C4-2B (cell line): ENCODE measurements around the gene MYO9B.

ENCODE experiments used
- H3K27ac ChIP-seq: fragments of 450-650 bp; 2 replicates; pipeline ENCODE4 v1.5.1; 2017
- CTCF ChIP-seq: fragments of 450-650 bp; conservative IDR thresholded peaks from 2 replicates; pipeline ENCODE4 v1.5.1; 2017; ENCODE audit warnings: mild to moderate bottlenecking
- ZFX ChIP-seq: fragments of 450-650 bp; IDR thresholded peaks from 2 replicates; pipeline ENCODE4 v1.6.1; 2017

MYO9B gene

GRCh38 chr19:17049711-17050280 is 25.8 kb upstream of the MYO9B start:
- no peak overlapping the region for H3K27ac ChIP-seq
- TF ChIP-seq CTCF = no peak
- no peak for TF ChIP-seq ZFX

GRCh38 chr19:17052439-17052838 is 23.1 kb upstream of the MYO9B start:
- TF ChIP-seq ZFX = no peak
- TF ChIP-seq CTCF = peak; percentile 75
- no peak overlapping the region for H3K27ac ChIP-seq

GRCh38 chr19:17054746-17055145 is 20.8 kb upstream of the MYO9B start:
- H3K27ac ChIP-seq = no peak overlapping the region
- TF ChIP-seq CTCF (no peak), ZFX (no peak)

- no peak overlapping the region for H3K27ac ChIP-seq
Measured at GRCh38 chr19:17055636-17056035, 19.9 kb upstream of the MYO9B start.

GRCh38 chr19:17058236-17058635 is 17.3 kb upstream of the MYO9B start:
- H3K27ac ChIP-seq = no peak overlapping the region
- TF ChIP-seq CTCF (no peak), ZFX (no peak)

More at GRCh38 chr19:17055636-17056035, 19.9 kb upstream of the MYO9B start:
- TF ChIP-seq ZFX (no peak), CTCF (no peak)

- no peak overlapping the region for H3K27ac ChIP-seq
- TF ChIP-seq CTCF (no peak), ZFX (no peak)
Measured at GRCh38 chr19:17060802-17061201, 14.8 kb upstream of the MYO9B start.

GRCh38 chr19:17061205-17061604 is 14.4 kb upstream of the MYO9B start:
- H3K27ac ChIP-seq = no peak overlapping the region
- TF ChIP-seq CTCF (no peak), ZFX (no peak)
